Suprapubic skin (tissue), 4 donors: ENCODE data around the gene PCYOX1L. TPM values are rescaled to one million over a fixed set of nuclear protein-coding genes. Genes with fewer than 3 reads are reported as not detected.

Source experiments
- DNase-seq, 2 donors: peaks; one replicate each; pipeline ENCODE4 v3.0.0-alpha.2; 2019; ENCODE audit warnings: low spot score in 2 of 2
- H3K27ac ChIP-seq: fragments of 200-600 bp; sonication (generic); one replicate; pipeline ENCODE4 v1.5.1; 2019
- H3K27me3 ChIP-seq: fragments of 200-600 bp; sonication (generic); one replicate; pipeline ENCODE4 v1.5.1; 2019
- H3K36me3 ChIP-seq: fragments of 200-600 bp; sonication (generic); one replicate; pipeline ENCODE4 v1.5.1; 2019
- H3K4me1 ChIP-seq: fragments of 200-600 bp; sonication (generic); one replicate; pipeline ENCODE4 v1.5.1; 2019
- H3K4me3 ChIP-seq: fragments of 200-600 bp; sonication (generic); one replicate; pipeline ENCODE4 v1.5.1; 2019; ENCODE audit warnings: mild to moderate bottlenecking
- H3K9me3 ChIP-seq: fragments of 200-600 bp; sonication (generic); one replicate; pipeline ENCODE4 v1.5.1; 2019
- CTCF ChIP-seq, 2 donors: fragments of 200-600 bp in 1 of 2; fragments of 450-650 bp in 1 of 2; sonication (generic) in 1 of 2; IDR thresholded peaks; one replicate each; pipeline ENCODE4 v1.5.1; 2016 to 2019; ENCODE audit warnings: antibody characterized with exemption in 2 of 2, mild to moderate bottlenecking in 1 of 2, moderate library complexity in 1 of 2
- EP300 ChIP-seq: sonication (generic); formaldehyde crosslinking; IDR thresholded peaks from one replicate; pipeline ENCODE4 v1.6.1; 2017; ENCODE audit warnings: antibody characterized with exemption
- POLR2A ChIP-seq, 2 donors: fragments of 450-650 bp; IDR thresholded peaks; one replicate each; pipeline ENCODE4 v1.6.1; 2017; ENCODE audit warnings: antibody characterized with exemption in 2 of 2, mild to moderate bottlenecking in 2 of 2, moderate library complexity in 2 of 2
- POLR2AphosphoS5 ChIP-seq, 3 donors: sonication (generic); formaldehyde crosslinking; IDR thresholded peaks; one replicate each; pipeline ENCODE4 v1.6.1; 2017; ENCODE audit warnings: antibody characterized with exemption in 3 of 3
- WGBS: methylation state at CpG from one replicate; pipeline ENCODE4 v1.1.5; 2018; 5-methylcytosine and 5-hydroxymethylcytosine counted together
- total RNA-seq, 4 donors: library from RNA; depleted of rRNA; stranded (reverse); fragments of >200 nt; gene quantifications; one replicate each; pipeline ENCODE4 v1.1.0, GENCODE V29; 2016

PCYOX1L gene
- total RNA-seq, 4 donors from 2014 or later = 4.5 to 11.8 (median 5.8) TPM

- no peaks in the 10 kb centered on the region for H3K4me1 ChIP-seq
- H3K27ac ChIP-seq = no peak overlapping the region
- no peaks in the 10 kb centered on the region for H3K27me3 ChIP-seq
- no peaks in the 10 kb centered on the region for H3K9me3 ChIP-seq
- TF ChIP-seq CTCF (IDR thresholded peaks at IDR 0.05) (no peak), POLR2A (IDR thresholded peaks at IDR 0.05) (no peak), POLR2AphosphoS5 (IDR thresholded peaks at IDR 0.05) (no peak), EP300 (no peak)
- H3K4me3 ChIP-seq = no peak overlapping the region
- H3K36me3 ChIP-seq = peaks cover 46% of the 10 kb centered on the region
- 77% methylated on average over 1 of the region's 1 CpG for WGBS
- no peak for DNase-seq
These were observed 19.5 kb upstream of the PCYOX1L start for GRCh38 chr5:149338364-149338763.

- peaks cover 14% of the 10 kb centered on the region for H3K4me1 ChIP-seq
- TF ChIP-seq POLR2A (IDR thresholded peaks at IDR 0.05) = no peak
- no peak for TF ChIP-seq POLR2AphosphoS5 (IDR thresholded peaks at IDR 0.05)
- no peak for TF ChIP-seq EP300
- TF ChIP-seq CTCF (IDR thresholded peaks at IDR 0.05) = no peak
- no peaks in the 10 kb centered on the region for H3K27me3 ChIP-seq
- no peak for DNase-seq
- H3K4me3 ChIP-seq = no peak overlapping the region
- 84% methylated on average over 1 of the region's 1 CpG for WGBS
- H3K9me3 ChIP-seq = no peaks in the 10 kb centered on the region
- peaks cover 30% of the 10 kb centered on the region for H3K36me3 ChIP-seq
- no peak overlapping the region for H3K27ac ChIP-seq
These were observed 16.9 kb upstream of the PCYOX1L start for GRCh38 chr5:149340920-149341319.

- H3K36me3 ChIP-seq = peaks cover 21% of the 10 kb centered on the region
- no peaks in the 10 kb centered on the region for H3K9me3 ChIP-seq
- H3K4me3 ChIP-seq = no peak overlapping the region
- no peak for DNase-seq
- peaks cover 21% of the 10 kb centered on the region for H3K4me1 ChIP-seq
- TF ChIP-seq CTCF (IDR thresholded peaks at IDR 0.05) = no peak
- no peak for TF ChIP-seq POLR2A (IDR thresholded peaks at IDR 0.05)
- no peak for TF ChIP-seq POLR2AphosphoS5 (IDR thresholded peaks at IDR 0.05)
- no peak for TF ChIP-seq EP300
- H3K27me3 ChIP-seq = no peaks in the 10 kb centered on the region
- no peak overlapping the region for H3K27ac ChIP-seq
These were observed 16.0 kb upstream of the PCYOX1L start for GRCh38 chr5:149341876-149342275.

GRCh38 chr5:149344151-149344550 is 13.7 kb upstream of the PCYOX1L start:
- no peak for DNase-seq
- no peak overlapping the region for H3K27ac ChIP-seq

More at GRCh38 chr5:149344151-149344550, 13.7 kb upstream of the PCYOX1L start:
- TF ChIP-seq POLR2A (IDR thresholded peaks at IDR 0.05) (no peak), EP300 (no peak), CTCF (IDR thresholded peaks at IDR 0.05) (no peak), POLR2AphosphoS5 (IDR thresholded peaks at IDR 0.05) (no peak)
- Histone ChIP-seq H3K4me3 (no peak overlapping the region), H3K9me3 (no peaks in the 10 kb centered on the region), H3K27me3 (no peaks in the 10 kb centered on the region), H3K36me3 (peaks cover 24% of the 10 kb centered on the region), H3K4me1 (peaks cover 22% of the 10 kb centered on the region)
- 96% methylated on average over 2 of the region's 2 CpGs for WGBS
